NT2/D1 (cell line): Measurements from ENCODE around the gene NSDHL.
"Not testable (repeated sequence)": the region's sequence is repeated elsewhere in the genome, so short reads cannot be mapped to it uniquely, and the experiment has no call there.

Experiments used
- DNase-seq: peaks from one replicate; pipeline ENCODE4 v3.0.0-alpha.2; 2011; ENCODE audit warnings: low read depth, low spot score
- H3K27me3 ChIP-seq: 2 replicates; pipeline ENCODE4 v1.6.0; 2011; ENCODE audit warnings: mild to moderate bottlenecking; ENCODE audit not compliant: insufficient read length, insufficient read depth
- H3K36me3 ChIP-seq: 2 replicates; pipeline ENCODE4 v1.6.1; 2011; ENCODE audit warnings: mild to moderate bottlenecking, low read length, mixed read lengths; ENCODE audit not compliant: insufficient read depth, insufficient read length
- H3K4me1 ChIP-seq: 2 replicates; pipeline ENCODE4 v1.5.1; 2011; ENCODE audit not compliant: insufficient read depth, insufficient read length
- H3K4me3 ChIP-seq: 2 replicates; pipeline ENCODE4 v1.5.1; 2011; ENCODE audit warnings: low read depth; ENCODE audit not compliant: insufficient read length
- H3K9ac ChIP-seq: 2 replicates; pipeline ENCODE4 v1.6.0; 2011; ENCODE audit warnings: low read depth; ENCODE audit not compliant: insufficient read length
- H3K9me3 ChIP-seq: 2 replicates; pipeline ENCODE4 v1.5.1; 2011; ENCODE audit warnings: mild to moderate bottlenecking, low read length; ENCODE audit not compliant: insufficient read depth
- SUZ12 ChIP-seq: IDR thresholded peaks from 2 replicates; pipeline ENCODE4 v1.6.1; 2011; ENCODE audit not compliant: insufficient read length, insufficient read depth; ENCODE audit errors: extremely low read depth
- YY1 ChIP-seq: IDR thresholded peaks from 2 replicates; pipeline ENCODE4 v1.6.1; 2011; ENCODE audit not compliant: insufficient read length, insufficient read depth
- ZNF274 ChIP-seq: IDR thresholded peaks from 2 replicates; pipeline ENCODE4 v1.6.1; 2011; ENCODE audit warnings: mild to moderate bottlenecking, low read depth, low read length

The NSDHL gene

GRCh38 chrX:152824841-152825374, 6.0 kb upstream of the NSDHL start:
- Histone ChIP-seq H3K4me1 (no peaks in the 10 kb centered on the region), H3K36me3 (peaks cover 13% of the 10 kb centered on the region), H3K4me3 (no peak overlapping the region), H3K9ac (no peak overlapping the region), H3K9me3 (no peaks in the 10 kb centered on the region), H3K27me3 (no peaks in the 10 kb centered on the region)
- TF ChIP-seq ZNF274 (no peak), SUZ12 (no peak), YY1 (no peak)
- no peak for DNase-seq

- Histone ChIP-seq H3K27me3 (no peaks in the 10 kb centered on the region), H3K9ac (peak overlapping the region; percentile 85), H3K9me3 (no peaks in the 10 kb centered on the region), H3K36me3 (peaks cover 27% of the 10 kb centered on the region), H3K4me1 (no peaks in the 10 kb centered on the region), H3K4me3 (peak overlapping the region; percentile 75)
- no peak for TF ChIP-seq ZNF274
- no peak for DNase-seq
These were observed 528 bp downstream of the NSDHL start for GRCh38 chrX:152831391-152831790.

GRCh38 chrX:152832520-152832919, 1.7 kb downstream of the NSDHL start:
- no peak for DNase-seq
- H3K4me3 ChIP-seq = peak overlapping the region; percentile 75
- TF ChIP-seq YY1 (no peak), SUZ12 (no peak), ZNF274 (no peak)

GRCh38 chrX:152833378-152833777, 2.5 kb downstream of the NSDHL start:
- Histone ChIP-seq H3K9me3 (no peaks in the 10 kb centered on the region), H3K4me1 (no peaks in the 10 kb centered on the region), H3K27me3 (no peaks in the 10 kb centered on the region), H3K9ac (no peak overlapping the region), H3K36me3 (peaks cover 18% of the 10 kb centered on the region), H3K4me3 (no peak overlapping the region)
- DNase-seq = no peak
- no peak for TF ChIP-seq SUZ12

More at GRCh38 chrX:152832520-152832919, 1.7 kb downstream of the NSDHL start:
- H3K36me3 ChIP-seq = peaks cover 25% of the 10 kb centered on the region
- H3K27me3 ChIP-seq = no peaks in the 10 kb centered on the region
- no peaks in the 10 kb centered on the region for H3K4me1 ChIP-seq
- no peaks in the 10 kb centered on the region for H3K9me3 ChIP-seq
- no peak overlapping the region for H3K9ac ChIP-seq

- not testable (repeated sequence) for DNase-seq, H3K4me1 ChIP-seq, H3K27me3 ChIP-seq, H3K9ac ChIP-seq, H3K4me3 ChIP-seq, H3K9me3 ChIP-seq
- H3K36me3 ChIP-seq = peaks cover 14% of the 10 kb centered on the region
These were observed 4.6 kb downstream of the NSDHL start for GRCh38 chrX:152835470-152835869.

- TF ChIP-seq YY1 (no peak), ZNF274 (no peak), SUZ12 (no peak)
- Histone ChIP-seq H3K9ac (no peak overlapping the region), H3K36me3 (peaks cover 4% of the 10 kb centered on the region), H3K4me3 (no peak overlapping the region), H3K27me3 (no peaks in the 10 kb centered on the region), H3K4me1 (no peaks in the 10 kb centered on the region), H3K9me3 (no peaks in the 10 kb centered on the region)
- no peak for DNase-seq
These were observed 12.0 kb downstream of the NSDHL start for GRCh38 chrX:152842772-152843338.

- H3K36me3 ChIP-seq = peaks cover 4% of the 10 kb centered on the region
- H3K9ac ChIP-seq = no peak overlapping the region
- no peaks in the 10 kb centered on the region for H3K9me3 ChIP-seq
- H3K27me3 ChIP-seq = no peaks in the 10 kb centered on the region
- H3K4me1 ChIP-seq = no peaks in the 10 kb centered on the region
- TF ChIP-seq YY1 (no peak), ZNF274 (no peak), SUZ12 (no peak)
- no peak for DNase-seq
- H3K4me3 ChIP-seq = no peak overlapping the region
These were observed 13.0 kb downstream of the NSDHL start for GRCh38 chrX:152843852-152844251.

- no peak overlapping the region for H3K9ac ChIP-seq
- no peak for DNase-seq
These were observed 13.4 kb downstream of the NSDHL start for GRCh38 chrX:152844256-152844655.

More at GRCh38 chrX:152844256-152844655, 13.4 kb downstream of the NSDHL start:
- Histone ChIP-seq H3K9me3 (no peaks in the 10 kb centered on the region), H3K4me1 (no peaks in the 10 kb centered on the region), H3K4me3 (no peak overlapping the region), H3K36me3 (peaks cover 4% of the 10 kb centered on the region), H3K27me3 (no peaks in the 10 kb centered on the region)
- TF ChIP-seq ZNF274 = no peak
- no peak for TF ChIP-seq SUZ12
- TF ChIP-seq YY1 = no peak
